Muscle layer of duodenum (tissue), 2 donors: Measurements from ENCODE around the gene PCDH12.

ENCODE experiments used
- H3K27ac ChIP-seq: one replicate; pipeline ENCODE4 v1.7.0; 2013; ENCODE audit warnings: mild to moderate bottlenecking, low read length
- H3K27me3 ChIP-seq: one replicate; pipeline ENCODE4 v1.7.0; 2013; ENCODE audit warnings: low read depth, mild to moderate bottlenecking, control low read depth, low read length
- H3K36me3 ChIP-seq, 2 donors: one replicate each; pipeline ENCODE4 v1.7.0; 2013; ENCODE audit warnings: low read length in 2 of 2, control low read depth in 1 of 2, mild to moderate bottlenecking in 1 of 2; ENCODE audit not compliant: insufficient read depth in 2 of 2, control insufficient read depth in 1 of 2
- H3K4me1 ChIP-seq, 2 donors: one replicate each; pipeline ENCODE4 v1.7.0; 2013; ENCODE audit warnings: low read length in 2 of 2, mild to moderate bottlenecking in 2 of 2, control low read depth in 1 of 2, moderate library complexity in 1 of 2; ENCODE audit not compliant: insufficient read depth in 2 of 2, control insufficient read depth in 1 of 2
- H3K4me3 ChIP-seq, 2 donors: one replicate each; pipeline ENCODE4 v1.7.0; 2013; ENCODE audit warnings: low read length in 2 of 2, low read depth in 1 of 2, mild to moderate bottlenecking in 1 of 2
- H3K9me3 ChIP-seq, 2 donors: one replicate each; pipeline ENCODE4 v1.7.0; 2013; ENCODE audit warnings: low read length in 2 of 2, control low read depth in 1 of 2, mild to moderate bottlenecking in 1 of 2; ENCODE audit not compliant: control insufficient read depth in 1 of 2
- donor health status: healthy.

The PCDH12 gene

DNA sequence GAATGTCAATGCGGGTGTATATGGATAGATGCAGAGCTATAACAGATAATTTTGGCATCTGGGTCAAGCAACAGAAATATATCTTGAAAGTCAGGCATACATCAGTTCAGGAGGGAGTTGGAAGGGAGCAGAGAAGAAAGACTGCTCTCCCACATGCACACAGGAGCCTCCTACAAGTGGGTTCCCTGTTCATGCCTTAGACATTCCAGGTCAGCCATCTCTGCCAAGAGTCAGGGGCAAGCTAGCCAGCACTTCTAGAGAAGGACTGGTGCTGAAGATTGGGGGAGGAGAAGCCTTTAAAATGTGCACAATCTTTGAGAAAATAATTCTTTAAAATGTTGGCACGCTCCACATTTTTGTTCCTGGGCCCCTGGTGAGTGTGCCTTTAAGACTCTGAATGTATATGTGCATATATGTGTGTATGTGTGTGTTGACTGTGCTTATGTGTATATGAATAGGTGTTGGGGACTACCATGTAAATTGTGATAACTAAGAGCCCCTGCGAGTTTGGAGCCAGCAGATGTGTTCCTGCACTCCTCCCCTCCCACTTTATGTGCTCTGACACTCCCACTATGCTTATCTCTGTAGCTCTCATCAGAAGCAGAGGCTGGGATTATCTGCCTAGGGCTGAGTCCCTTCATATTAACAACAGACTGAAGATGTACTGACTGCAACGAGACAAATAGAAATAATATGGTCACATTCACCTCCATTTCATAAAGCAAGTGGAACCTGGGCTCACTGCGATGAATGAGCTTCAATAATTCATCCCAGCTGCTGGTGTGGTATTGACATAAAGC, 55.8 kb downstream of the PCDH12 start:
- Histone ChIP-seq H3K27ac (no peak overlapping the region), H3K4me1 (no peaks in the 10 kb centered on the region), H3K27me3 (no peaks in the 10 kb centered on the region), H3K4me3 (no peak overlapping the region), H3K36me3 (no peaks in the 10 kb centered on the region), H3K9me3 (no peaks in the 10 kb centered on the region)

DNA sequence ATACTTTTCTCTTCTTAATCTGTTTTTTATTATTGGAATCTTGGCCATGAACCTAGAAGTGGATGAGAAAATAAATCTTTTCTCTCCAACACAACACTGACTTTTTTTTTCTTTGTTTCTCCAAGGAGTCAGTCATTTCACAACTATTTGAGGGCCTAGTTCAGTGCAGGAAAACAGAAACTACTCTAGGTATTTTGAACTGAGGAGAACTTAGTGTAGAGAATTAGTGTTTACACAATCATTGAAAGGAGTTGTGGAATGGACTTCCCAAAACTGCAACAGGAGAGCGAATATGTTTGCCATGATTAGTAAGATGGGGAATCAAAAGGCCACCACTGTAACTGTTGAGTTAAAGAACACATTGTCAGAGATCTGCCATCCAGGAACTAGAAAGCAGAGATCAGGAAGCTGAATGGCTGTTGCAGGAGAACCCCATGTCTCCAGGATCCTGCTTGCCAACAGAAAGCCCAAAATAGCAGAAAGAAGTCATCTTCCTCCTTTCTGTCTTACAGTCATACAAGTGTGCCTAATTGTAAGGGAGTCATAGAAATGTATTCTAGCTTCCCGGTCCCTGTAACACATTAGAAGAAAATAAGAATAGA, 59.5 kb downstream of the PCDH12 start:
- H3K4me1 ChIP-seq: no peaks in the 10 kb centered on the region
- H3K27ac ChIP-seq: no peak overlapping the region
- H3K9me3 ChIP-seq: no peaks in the 10 kb centered on the region
- no peaks in the 10 kb centered on the region for H3K36me3 ChIP-seq
- H3K4me3 ChIP-seq: no peak overlapping the region
- no peaks in the 10 kb centered on the region for H3K27me3 ChIP-seq

DNA sequence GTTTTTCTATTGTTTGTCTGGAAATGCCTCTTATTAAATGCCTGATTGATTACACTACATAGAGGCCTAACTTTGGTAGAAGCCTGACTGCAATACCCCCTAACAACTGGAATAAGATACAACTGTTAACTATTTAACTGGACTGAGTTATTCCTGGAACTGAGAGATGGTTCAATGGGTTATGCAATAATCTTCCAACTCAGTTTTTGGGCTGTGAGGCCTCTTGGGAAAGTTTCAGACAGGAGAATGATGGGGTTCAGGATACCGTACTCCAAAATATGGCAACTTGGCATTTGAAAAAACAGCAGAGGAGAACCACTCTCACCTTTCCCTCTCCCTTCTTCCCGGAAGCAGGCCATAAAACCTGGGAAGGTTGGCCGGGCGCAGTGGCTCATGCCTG, 60.6 kb downstream of the PCDH12 start:
- Histone ChIP-seq H3K27ac (no peak overlapping the region), H3K36me3 (no peaks in the 10 kb centered on the region), H3K4me3 (no peak overlapping the region), H3K27me3 (no peaks in the 10 kb centered on the region), H3K9me3 (no peaks in the 10 kb centered on the region), H3K4me1 (no peaks in the 10 kb centered on the region)
